Left cardiac atrium (tissue), 4 donors: ENCODE results near the gene ZDHHC14. TPM values are rescaled to one million over a fixed set of nuclear protein-coding genes. Genes with fewer than 3 reads are reported as not detected.
A peak's percentile ranks its signal among the peaks of the same experiment; 100 is the strongest.

ENCODE experiments used
- ATAC-seq, 2 donors: fragments of 200-7000 bp; cut with Tn5 transposase; one replicate each; pipeline ENCODE4 v1.9.1; 2020; ENCODE audit warnings: mild to moderate bottlenecking in 2 of 2, moderate library complexity in 2 of 2
- DNase-seq: peaks from one replicate; pipeline ENCODE4 v3.0.0-alpha.2; 2020
- intact Hi-C, 2 donors: fragments of 100-400 bp; cut with DNase I; formaldehyde crosslinking; loops; one replicate each; pipeline versions ENCODE4 v1.14.1 to v1.15.1; 2022 to 2023
- total RNA-seq, 2 donors: library from RNA; stranded (reverse); fragmentation: NEBNext Ultra II Directional; extraction: Animal tissue kit (Norgen Biotek cat#: 25700); gene quantifications; one replicate each; pipeline ENCODE4 v1.2.1, GENCODE V29; 2021
- donor health status: DM: no; HTN: yes; CAD: no.
- donor health status: DM: no; HTN: yes; CAD: no; lungs with severe emphysema.
- donor health status: DM: yes; HTN: yes; CAD: no.
- donor health status: Dilated cardiomyopathy.

ZDHHC14 gene
- total RNA-seq, 2 donors from 2014 or later: 12.1 to 12.3 TPM

DNA sequence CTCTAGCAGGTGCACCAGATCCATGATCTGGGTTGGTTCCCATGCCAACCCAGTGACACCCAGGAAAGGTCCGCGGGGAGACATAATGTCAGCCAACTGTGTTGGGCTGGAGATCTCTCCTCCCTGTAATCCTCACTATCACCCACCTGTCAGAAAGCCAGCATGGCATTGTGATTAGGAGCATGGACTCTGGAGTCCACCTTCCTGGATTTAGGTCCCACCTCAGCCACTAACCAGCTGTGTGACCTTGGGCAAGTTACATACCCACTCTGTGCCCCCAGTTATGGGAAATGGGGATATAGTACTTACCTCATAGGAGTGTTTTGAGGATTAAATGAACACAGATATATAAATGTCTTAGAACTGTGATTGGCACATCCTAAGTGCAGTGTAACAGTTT is 97.9 kb downstream of the ZDHHC14 start:
- intact Hi-C loops: no loop called here
- ATAC-seq (no peak), DNase-seq (no peak)

DNA sequence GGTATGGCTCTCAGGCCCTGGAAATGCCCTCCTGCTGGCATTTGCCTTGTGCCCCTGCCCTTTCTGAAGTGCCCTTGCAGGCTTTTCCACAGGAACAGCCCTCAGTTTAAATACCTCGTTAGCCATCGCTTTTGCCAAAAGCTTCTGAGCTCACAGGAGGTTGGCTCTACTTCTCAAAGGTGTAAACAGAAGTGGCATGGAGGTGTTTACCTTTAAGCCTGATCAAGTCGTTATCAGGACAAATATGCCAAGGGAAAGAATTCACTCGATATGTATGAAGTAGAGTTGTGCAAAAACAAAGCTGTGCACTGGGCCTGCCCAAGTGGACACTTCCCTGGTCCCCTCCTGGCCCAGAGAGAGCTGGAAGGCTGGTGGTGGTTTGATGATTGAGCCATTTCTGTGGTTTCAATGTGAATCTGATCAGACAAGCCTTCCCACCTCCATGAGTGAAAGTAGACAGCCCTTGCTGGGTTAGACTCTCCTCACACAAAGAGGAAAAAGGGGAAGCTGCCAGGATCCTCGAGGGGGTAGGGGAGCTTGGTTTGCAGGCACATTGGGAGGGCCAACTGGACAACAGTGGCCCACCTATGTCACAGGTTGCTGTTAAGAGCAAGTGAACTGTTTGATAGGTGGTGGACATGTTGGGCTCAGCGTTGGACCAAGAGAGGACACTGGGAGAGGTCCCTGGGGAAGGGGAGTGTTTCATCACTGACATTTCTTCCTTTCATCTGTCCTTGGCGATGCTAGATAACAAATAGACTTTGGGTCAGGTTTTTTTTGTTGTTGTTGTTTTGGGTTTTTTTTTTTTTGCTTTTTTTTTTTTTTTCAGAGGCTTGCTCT is 98.7 kb downstream of the ZDHHC14 start:
- DNase-seq (no peak), ATAC-seq (no peak)
- intact Hi-C loops: no loop called here

DNA sequence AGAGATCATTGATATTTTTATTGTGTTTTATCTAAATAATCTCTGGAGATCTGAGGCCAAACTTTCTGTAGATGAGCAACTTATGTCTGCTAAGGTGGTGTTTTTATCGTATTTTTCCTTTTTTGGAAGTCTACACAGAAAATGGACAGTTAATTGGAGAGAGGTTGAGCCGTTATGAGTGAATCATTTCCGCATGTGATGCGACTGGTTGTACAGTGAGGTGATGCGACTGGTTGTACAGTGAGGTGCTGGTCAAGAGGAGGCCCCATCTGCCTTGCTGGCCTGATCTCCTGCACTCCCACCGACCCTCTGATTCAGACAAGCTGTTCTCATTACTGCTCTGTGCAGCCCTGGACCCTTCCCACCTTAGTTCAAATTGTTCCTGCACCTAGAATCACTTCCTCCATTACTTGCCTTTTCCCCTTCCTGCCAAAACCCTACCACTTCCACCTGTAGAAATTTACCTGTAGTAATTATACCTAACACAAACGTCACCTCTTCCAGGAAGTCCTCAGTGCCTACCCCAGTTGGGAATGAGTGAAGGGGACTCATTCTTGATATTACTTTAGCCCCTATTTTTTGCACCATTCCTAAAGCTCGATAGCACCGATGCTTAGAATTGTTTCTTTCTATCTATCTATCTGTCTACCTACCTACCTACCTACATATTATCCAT is 100.3 kb downstream of the ZDHHC14 start:
- DNase-seq (no peak), ATAC-seq (no peak)
- intact Hi-C loops: no loop called here

DNA sequence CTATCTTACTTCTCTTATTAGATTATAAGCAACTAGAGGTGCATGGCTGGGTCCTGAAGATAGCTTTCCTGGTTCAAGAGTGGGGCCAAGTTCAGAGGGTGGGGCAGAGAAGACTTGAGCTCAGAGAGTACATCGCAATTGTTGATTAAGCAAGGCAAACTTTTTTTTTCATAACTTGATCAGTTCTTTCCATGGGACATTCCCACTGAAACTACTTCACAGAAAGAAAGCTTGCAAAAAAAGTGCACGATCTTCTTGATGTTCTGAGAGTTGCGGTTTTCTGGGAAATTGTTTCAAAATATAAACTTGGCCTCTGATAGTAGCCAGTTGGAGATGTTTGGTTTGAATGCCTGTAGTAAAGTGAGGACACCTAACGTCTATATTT is 100.9 kb downstream of the ZDHHC14 start:
- DNase-seq: no peak
- ATAC-seq: no peak
- intact Hi-C loops: no loop called here

DNA sequence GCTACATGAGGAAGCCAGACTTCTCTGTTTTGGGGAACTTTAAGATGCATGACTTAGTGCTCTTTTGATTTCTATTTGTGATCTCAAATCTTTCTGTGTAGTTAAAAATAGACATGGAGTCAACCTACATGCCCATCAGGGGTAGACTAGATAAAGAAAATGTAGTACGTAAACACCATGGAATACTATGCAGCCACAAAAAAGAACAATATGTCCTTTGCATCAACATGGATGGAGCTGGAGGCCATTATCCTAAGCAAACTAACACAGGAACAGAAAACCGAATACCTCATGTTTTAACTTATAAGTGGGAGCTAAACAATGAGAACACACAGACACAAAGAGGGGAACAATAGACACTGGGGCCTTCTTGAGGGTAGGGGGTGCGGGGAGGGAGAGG is 102.8 kb downstream of the ZDHHC14 start:
- intact Hi-C loops: no loop called here
- DNase-seq: no peak
- no peak for ATAC-seq

DNA sequence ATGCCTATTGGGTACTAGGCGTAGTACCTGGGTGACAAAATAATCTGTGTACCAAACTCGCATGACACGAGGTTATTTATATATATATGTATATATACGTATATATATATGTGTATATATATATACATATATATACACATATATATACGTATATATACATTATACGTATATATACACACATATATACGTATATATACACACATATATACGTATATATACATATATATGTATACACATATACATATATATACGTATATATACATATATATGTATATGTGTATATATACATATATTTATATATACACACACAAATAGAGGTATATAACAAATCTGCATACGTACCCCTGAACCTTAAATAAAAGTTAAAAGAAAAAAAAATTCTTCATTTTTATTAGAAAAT is 103.2 kb downstream of the ZDHHC14 start:
- no peak for DNase-seq
- intact Hi-C loops: no loop called here
- ATAC-seq: no peak

DNA sequence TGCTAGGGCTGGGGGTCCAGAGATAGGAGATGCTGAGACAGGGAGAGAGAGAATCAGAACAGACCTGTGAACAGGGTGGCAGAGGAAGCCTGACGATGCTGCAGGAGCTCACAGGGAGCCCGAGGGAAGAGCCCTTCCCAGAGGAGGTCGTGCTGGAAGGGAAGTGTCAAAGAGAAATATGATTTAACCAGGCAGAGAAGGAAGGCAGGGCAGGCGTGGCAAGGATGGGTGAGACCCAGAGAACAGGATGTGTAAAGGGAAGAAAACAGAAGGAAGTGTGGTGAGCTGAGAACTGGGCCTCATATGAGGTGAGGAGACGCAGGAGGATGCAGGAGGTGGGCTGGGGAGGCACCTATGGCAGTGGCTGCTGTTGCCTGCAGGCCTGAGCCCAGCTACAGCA is 105.6 kb downstream of the ZDHHC14 start:
- intact Hi-C loops: no loop called here
- ATAC-seq (no peak), DNase-seq (no peak)

DNA sequence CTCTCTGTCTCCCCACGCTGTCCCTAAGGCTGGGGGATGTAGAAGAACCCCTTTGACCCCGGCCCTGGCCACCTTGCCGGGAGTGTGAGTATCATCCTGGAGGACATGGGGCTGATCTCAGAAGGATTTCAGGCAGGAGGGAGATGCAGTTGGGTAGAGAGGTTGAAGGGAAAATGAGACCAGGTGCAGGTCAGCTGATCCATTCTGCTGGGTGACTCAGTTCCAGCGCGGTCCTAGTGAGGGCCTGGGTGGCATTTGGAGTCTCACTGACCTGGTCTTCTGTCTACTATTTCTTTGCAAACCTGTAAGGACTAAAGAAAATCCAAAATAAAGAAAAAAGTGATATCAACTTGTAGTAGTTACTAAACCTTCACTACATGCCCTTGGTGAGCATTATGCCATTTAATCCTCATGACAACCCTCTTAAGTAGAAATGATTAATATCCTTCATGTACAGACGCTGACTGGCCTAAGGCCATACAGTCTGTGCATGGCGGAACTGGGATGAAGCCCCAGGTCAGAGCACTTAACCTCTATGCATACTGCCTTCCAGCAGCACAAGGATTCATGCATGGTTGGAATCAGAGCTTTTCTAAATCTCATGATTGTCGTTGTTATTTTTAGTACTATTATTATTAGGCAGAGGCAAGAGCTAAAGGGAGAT is 106.3 kb downstream of the ZDHHC14 start:
- DNase-seq: no peak
- ATAC-seq: no peak
- intact Hi-C loops: no loop called here

DNA sequence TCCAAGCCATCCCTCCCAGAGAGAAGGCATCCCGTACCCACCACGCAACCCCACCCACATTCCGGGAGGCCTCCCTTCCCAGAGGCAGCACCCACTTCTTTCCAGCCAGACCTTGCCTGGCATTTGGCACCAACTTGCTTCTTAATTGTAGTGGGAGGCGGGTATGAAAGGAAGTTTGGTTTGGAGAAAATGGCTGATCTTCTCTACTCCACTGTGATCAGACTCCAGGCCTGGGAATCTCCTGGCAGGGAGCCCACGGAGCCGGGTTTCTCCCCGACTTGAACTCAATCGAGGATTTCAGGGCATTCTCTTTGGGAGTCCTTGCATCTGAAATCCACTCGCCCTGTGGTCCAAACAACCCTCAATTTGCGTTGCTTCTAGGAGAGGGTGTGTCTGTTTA is 107.1 kb downstream of the ZDHHC14 start:
- intact Hi-C loops: no loop called here
- no peak for DNase-seq
- ATAC-seq: no peak

DNA sequence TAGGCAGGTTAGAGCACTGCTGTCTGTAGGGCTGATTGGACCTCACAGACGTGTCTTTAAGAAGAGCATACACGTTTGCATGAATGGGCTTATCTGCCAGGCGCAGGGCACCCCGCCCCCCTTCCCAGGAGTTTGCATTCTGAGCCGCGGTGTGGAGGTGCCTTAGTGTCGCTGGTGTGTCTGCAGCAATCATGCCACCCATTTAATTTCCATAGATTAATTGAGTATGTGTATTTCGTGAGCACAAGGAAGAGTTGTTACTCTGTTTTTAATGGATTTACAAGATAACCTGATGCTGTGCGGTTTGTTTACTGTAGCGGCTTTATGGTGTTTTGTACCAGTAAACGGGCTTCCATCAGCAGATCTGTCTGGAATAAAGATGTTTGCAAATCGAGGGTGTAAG is 107.7 kb downstream of the ZDHHC14 start:
- no peak for ATAC-seq
- no peak for DNase-seq
- intact Hi-C loops: no loop called here

DNA sequence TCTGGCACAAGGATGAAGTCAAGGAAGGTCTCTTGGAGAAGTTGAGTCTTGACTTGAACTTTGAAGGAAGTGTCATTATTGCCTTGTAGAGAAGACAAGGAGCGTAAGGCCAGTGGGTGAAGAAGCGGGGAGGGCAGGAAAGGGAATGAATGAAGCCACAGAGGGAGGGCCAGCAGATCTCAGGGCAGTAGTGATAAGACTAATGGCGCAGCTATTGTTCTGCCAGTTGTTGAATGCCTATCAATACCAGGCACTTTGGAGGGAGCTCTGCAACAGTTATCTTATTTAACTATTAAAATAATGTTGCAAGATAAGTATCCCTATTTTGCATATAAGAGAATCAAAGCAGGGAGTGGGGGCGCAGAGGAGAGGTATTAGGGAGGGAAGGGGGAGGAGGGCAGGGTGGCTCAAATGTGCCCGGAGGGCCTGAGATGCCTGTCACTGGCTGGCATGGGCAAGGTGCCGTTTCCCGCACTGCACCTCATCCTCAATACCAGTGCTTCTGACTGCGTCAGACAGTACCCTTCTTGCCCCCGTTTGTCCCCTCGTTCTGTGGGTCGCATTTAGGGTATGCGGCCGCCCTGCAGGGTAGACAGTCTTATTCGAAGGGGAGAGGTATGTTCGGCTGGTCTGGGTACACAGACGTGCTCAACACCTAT is 109.8 kb downstream of the ZDHHC14 start:
- intact Hi-C loops: no loop called here
- ATAC-seq (no peak), DNase-seq (no peak)

DNA sequence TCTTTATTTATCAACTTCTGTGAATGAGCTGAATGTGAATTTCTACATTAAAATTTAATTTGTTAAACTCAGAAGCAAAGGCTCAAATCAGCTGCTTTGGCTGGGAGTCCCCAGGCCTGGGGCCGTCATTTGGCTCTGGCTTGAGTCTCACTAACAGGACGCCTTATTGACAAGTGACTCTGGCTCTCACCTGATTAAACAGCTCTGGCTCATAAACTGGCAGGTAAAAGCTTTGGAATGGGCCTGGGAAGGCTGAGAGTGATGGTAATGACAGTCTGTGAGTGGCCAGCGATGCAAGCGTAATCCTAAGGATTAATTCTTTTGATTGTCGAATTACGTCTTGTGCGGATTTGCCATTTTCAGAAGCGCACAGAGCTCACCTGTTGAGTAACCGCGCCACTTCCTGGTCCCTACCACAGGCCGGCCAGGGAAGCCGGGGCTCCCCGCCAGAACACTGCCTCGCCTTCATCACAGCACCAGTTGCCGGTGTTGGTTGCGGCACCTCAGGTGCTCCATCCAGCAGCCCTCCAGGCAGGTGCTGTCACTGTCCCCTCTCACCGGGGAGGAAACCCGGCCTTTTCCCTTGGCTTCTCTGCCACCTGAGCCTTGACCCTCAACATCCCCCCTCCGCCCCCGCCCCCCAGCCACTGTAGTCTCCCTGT is 110.7 kb downstream of the ZDHHC14 start:
- intact Hi-C loops: no loop called here
- no peak for ATAC-seq

DNA sequence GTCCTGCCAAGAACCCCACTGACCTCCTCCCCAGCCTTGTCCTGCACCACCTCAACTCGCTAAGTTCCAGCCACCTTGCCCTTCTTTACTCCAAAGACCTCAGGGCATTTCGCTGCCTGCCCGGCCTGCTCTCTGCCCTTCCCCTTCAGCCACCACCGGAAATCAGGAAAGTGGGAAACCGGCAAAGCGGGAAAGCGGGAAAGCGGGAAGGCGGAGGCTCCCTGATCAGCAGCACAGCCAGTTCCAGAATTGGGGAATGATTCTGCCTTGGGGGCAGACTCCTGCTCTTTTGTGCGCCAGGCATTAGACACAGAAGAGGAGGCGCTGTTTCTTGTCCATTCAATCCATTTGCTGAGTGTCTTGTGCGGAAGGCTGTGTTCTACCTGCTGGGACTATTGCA is 111.3 kb downstream of the ZDHHC14 start:
- DNase-seq (no peak), ATAC-seq (no peak)
- intact Hi-C loops: no loop called here

More for the DNA sequence above, 110.7 kb downstream of the ZDHHC14 start:
- DNase-seq: no peak

DNA sequence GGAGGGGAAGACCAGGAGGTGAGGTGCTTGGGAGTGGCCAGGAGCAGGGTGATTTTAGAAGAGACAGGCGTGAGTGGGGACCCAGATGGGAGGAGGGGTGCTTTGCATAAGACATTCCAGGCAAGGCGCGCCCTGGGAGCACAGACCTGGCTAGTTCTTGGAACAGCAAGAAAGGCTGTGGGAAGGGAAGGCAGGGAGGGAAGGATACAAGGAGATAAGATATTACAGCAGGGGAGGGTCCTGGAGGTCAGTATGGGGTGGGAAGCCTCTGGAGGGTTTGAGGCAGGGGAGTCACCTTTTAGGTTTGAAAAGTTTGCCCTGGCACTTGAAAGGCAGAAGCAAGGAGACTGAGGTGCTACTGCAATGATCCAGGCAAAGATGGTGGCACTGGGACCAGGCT is 111.8 kb downstream of the ZDHHC14 start:
- intact Hi-C loops: no loop called here
- no peak for DNase-seq
- no peak for ATAC-seq

DNA sequence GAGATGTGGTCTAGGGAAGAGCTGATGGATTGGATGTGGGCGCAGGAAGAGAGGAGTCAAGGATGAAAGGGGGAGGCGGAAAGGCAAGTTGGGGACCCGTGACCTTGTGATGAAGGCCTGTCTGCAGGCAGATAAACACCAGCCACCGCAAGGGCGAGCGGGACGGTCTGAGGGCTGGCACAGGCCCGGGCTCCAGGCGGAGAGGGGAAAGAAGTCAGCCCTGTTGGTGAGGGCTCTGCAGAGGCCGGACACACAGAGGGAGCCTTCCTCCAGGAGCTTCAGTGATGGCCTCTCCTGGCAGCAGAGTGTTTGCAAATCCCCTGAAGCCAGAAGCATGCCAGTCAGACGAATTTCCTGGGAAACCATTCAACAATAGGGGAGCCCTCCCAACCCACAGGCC is 112.2 kb downstream of the ZDHHC14 start:
- DNase-seq: no peak
- intact Hi-C loops: no loop called here
- ATAC-seq: no peak

DNA sequence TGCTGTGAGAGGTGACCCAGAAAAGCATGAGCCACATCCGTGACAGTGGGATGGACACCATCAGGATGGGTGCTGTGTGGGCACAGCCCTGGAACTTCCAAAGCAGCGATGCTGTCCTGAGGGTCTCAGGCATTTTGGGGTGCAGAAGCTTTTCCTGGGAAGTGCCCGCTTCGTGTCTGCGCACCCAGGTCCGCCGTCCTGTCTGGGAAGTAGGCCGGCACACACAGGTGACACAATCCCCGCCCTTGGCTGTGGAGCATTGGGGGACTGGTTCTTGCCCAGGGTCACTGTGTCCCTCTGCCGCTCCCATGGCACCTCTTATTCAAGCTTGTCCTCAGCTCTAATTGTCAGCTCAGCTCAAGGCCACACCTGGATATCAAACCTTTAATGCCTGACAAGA is 112.6 kb downstream of the ZDHHC14 start:
- intact Hi-C loops: no loop called here
- ATAC-seq (no peak), DNase-seq (no peak)

DNA sequence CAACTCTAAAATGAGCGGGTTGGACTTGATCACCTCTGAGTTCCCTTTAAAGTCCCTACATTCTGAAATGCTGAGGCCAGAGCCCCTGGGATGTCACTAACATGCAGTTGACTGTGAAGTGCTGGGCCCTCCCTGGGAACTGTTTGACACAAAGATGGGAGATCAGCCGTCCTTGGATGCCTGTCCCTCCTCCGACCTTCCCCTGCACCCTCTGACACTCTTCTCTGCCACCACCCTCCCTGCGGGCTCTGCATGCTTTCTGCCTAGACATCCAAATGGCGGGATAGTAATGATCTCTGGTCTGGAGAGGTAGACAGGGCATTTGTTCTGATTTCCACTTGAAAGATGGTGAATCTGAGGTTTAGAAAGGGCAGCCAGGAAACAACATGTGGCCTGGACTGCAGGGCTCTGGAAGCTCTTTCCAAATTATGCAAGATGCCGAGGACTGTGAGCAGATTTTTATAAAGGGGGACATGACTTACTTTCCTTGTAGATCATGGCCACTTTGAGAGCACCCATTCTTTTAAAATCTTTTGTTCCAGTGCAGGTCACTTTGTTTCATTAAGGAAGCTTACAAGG is 113.2 kb downstream of the ZDHHC14 start:
- ATAC-seq: peak in 1 of 2 donors; percentile 15
- DNase-seq: no peak
- intact Hi-C loops: no loop called here

DNA sequence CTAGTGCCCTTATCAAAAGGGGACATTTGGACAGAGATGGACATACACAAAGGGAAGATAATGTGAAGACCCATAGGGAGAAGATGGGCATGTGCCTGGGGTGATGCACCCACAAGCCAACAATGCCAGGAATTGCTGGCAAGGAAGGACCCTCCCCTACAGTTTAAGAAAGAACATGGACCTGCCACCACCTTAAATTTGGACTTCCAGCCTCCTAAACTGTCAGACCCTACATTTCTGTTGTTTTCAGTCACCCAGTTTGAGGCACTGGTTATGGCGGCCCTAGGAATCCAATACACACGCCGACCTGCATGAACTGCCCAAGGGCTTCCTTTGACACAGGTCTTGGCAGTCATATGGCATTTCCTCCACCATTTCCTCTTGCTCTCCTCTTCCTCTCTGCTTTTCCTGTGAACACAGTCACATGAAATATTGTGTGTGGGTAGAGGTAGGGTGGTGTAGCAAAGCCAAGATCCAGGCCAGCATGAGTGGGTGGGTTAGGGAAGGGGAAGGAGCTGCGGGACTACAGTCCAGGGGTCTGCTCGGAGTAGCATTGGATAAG is 115.6 kb downstream of the ZDHHC14 start:
- ATAC-seq (no peak), DNase-seq (no peak)

DNA sequence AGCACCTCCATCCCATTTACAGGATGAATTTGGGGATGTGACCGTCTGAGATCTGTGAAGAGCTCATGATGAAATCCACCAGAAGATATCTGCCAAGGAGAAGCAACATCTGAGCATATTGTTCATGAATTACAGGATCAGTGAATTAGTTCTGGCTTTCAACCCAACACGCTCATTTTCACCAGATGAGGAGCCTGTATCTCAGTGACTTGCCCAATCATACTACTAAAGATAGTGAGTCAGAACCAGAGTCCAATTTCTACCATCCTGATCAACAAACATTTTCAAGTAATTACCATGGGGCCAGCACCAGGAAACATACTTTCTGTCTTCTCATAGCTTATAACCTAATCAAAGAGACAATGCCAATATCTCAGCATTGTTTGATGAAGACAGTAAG is 116.6 kb downstream of the ZDHHC14 start:
- ATAC-seq (no peak), DNase-seq (no peak)
- intact Hi-C loops: no loop called here

More for the DNA sequence above, 115.6 kb downstream of the ZDHHC14 start:
- intact Hi-C loops: no loop called here
